A375 (cell line): ENCODE data around the gene OR4L1. TPM values are rescaled to one million over a fixed set of nuclear protein-coding genes. Genes with fewer than 3 reads are reported as not detected.

Experiments used
- small RNA-seq: library from RNA; depleted of rRNA; stranded (forward); fragments of <200 nt; gene quantifications from one replicate; pipeline ENCODE3, GENCODE V24; 2014
- total RNA-seq: library from RNA; depleted of rRNA; stranded (reverse); fragments of >200 nt; shearing (Covaris generic); gene quantifications from 2 replicates; pipeline ENCODE4 v1.2.3, GENCODE V29; 2014; rRNA removed

Gene OR4L1
- total RNA-seq = not detected in 2 replicates

GRCh38 chr14:20059745-20060144 is at the start of gene OR4L1:
OR4L1 (plus strand) TSS chr14:20060045; CDS start chr14:20060045, 0 bp downstream.

GRCh38 chr14:20019257-20019865 is 40.5 kb upstream of the OR4L1 start, which contains the start of gene OR4K14:
OR4K14 (minus strand) TSS chr14:20019307; CDS start chr14:20015193, 4,114 bp downstream.

GRCh38 chr14:20035938-20036337 is 23.9 kb upstream of the OR4L1 start, which contains the start of gene OR4K13:
OR4K13 (minus strand) TSS chr14:20036038; CDS start chr14:20034758, 1,280 bp downstream.

GRCh38 chr14:20110438-20110837 is 50.6 kb downstream of the OR4L1 start, which contains the start of gene OR4K17:
OR4K17 (plus strand) TSS chr14:20110739; CDS start chr14:20117500, 6,761 bp downstream.

Small RNA genes within 50 kb of the gene (small RNA-seq; reads per million reads assigned to genes)
- not detected for gene RNA5SP380

Other genes with a start within 250 kb of the OR4L1 start
- gene OR4K2, start 184.9 kb upstream of the OR4L1 start, total RNA-seq = not detected in 2 replicates
- gene OR4K5, start 139.4 kb upstream of the OR4L1 start, total RNA-seq = not detected in 2 replicates
- not detected in 2 replicates for gene OR4K1, start 129.1 kb upstream of the OR4L1 start, total RNA-seq
- not detected in 2 replicates for gene OR4K15, start 84.5 kb upstream of the OR4L1 start, total RNA-seq
- gene OR4Q2, start 57.9 kb upstream of the OR4L1 start, total RNA-seq = not detected in 2 replicates
- gene OR4K14, start 40.7 kb upstream of the OR4L1 start, total RNA-seq = not detected in 2 replicates
- not detected in 2 replicates for gene OR4K13, start 24.0 kb upstream of the OR4L1 start, total RNA-seq
- gene OR4K17, start 50.7 kb downstream of the OR4L1 start, total RNA-seq = not detected in 2 replicates
- not detected in 2 replicates for gene OR4N5, start 78.8 kb downstream of the OR4L1 start, total RNA-seq
- gene OR11G2, start 130.9 kb downstream of the OR4L1 start, total RNA-seq = not detected in 2 replicates
- gene OR11H6, start 163.7 kb downstream of the OR4L1 start, total RNA-seq = not detected in 2 replicates
- gene OR11H7, start 168.9 kb downstream of the OR4L1 start, total RNA-seq = not detected in 2 replicates
- not detected in 2 replicates for gene OR11H4, start 179.2 kb downstream of the OR4L1 start, total RNA-seq
- 12.7 and 17.9 TPM in 2 replicates for gene TTC5, start 245.9 kb downstream of the OR4L1 start, total RNA-seq